ENCODE results near the gene COCH.

DNA sequence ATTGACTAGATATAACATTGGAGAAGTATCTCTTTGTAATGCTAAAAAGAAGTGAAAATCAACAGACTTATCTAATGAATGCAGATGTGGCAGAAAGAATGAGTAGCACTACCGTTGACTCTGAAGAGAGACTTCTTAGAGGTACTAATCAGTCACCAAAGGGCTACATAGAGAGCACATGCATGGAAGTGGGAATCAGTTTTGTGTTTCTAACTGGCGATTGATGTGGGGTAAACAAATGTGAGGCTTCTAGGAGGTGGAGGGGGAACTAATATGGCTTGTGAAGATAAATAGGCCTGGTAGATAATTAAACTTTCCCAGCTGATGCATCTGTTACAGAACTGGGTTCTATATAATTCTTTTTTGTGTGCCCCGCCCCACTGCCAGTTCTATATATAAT, 10.5 kb downstream of the COCH start:
- TF ChIP-seq FOXK2 (IDR thresholded peaks at IDR 0.05), result no peak
- TF ChIP-seq BHLHE40 (IDR thresholded peaks at IDR 0.05; ENCODE audit: borderline replicate concordance), result no peak
- no peak for TF ChIP-seq SP1 (IDR thresholded peaks at IDR 0.05)
- TF ChIP-seq ELF4 (IDR thresholded peaks at IDR 0.05), result no peak
- no peak for TF ChIP-seq TARDBP (IDR thresholded peaks at IDR 0.05)
